Measurements from ENCODE around the gene APOL2.
"Not testable (repeated sequence)": the region's sequence is repeated elsewhere in the genome, so short reads cannot be mapped to it uniquely, and the experiment has no call there.

The APOL2 gene, protein sequence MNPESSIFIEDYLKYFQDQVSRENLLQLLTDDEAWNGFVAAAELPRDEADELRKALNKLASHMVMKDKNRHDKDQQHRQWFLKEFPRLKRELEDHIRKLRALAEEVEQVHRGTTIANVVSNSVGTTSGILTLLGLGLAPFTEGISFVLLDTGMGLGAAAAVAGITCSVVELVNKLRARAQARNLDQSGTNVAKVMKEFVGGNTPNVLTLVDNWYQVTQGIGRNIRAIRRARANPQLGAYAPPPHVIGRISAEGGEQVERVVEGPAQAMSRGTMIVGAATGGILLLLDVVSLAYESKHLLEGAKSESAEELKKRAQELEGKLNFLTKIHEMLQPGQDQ

DNA sequence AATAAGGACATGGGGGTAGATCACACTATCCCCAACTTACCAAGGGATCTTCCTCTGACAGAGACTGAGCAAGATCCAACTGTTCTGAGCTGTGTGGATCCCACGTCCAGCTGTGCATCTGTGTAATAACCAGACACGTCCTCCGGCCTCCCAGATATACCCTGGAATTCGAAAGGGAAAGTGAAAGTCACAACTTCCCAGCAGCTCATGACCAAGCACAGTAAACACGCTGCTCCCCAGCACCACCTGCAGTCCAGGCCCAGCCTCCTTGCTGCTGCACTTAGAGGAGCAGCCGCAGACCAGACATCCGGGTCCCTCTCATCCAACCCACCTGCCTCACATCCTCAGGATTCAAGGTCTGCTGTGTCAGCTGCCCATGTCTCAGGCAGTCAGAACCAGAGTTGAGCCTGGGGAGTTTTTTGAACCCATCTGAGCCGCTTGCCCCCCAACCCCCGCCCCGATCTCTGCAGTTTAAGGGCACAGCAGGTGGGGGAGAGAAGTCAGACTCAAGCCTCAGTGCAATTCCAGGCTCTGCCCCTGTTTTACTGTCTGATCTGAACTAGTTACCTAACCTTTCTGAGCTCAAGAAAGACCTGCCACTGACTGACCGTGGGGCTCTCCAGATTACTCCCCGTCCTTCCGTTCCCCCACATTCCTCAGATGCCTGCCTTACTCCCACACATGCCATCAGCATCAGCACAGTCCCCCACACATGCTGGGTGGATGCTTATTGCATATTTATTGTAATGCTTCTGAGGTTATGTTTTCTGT is at the start of gene APOL2:
Gene APOL2, minus strand, starts transcription at position 127 of the 771 bp plus-strand sequence. CDS start 6,365 bp downstream, outside the sequence.
- DNase-seq (ENCODE audit: low spot score): peak; percentile 89

DNA sequence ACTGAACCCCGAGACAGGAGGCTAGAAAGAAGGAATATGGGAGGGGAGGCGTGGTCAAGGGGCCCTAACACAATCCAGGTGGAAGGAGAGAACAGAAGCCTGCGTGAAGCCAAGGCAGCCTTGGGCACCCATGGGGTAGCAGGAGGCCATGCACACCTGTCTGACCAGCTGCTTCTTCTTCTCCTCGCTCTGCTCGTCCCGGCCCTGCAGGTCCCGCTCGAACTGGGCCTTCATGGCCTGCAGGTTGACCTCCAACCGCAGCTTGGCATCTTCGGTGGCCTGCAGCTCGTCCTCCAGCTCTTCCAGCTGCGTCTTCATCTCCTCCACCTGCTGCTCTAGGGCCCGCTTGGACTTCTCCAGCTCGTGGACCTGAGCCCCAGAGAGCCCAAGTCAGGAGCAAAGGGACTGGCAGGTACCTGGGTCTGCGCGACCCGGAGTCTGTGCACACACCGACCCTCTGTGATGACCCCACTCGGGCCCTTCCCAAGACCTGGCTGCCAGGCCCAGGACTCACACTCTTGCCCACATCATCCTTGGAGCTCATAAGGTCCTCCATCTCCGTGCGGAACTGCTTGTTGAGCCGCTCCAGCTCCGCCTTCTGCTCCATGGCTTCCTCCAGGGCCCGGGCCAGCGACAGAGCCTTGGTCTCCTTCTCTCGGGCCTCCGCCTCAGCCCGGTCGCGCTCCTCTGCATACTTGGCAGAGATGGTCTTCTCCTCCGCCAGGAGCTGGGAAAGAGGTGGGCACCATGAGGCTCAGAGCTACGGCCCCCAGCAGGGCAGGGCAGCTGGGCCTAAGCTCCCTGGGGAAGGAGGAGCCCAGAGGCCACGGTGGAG is 49.5 kb upstream of the APOL2 start:
- no peak for DNase-seq (ENCODE audit: low spot score)

DNA sequence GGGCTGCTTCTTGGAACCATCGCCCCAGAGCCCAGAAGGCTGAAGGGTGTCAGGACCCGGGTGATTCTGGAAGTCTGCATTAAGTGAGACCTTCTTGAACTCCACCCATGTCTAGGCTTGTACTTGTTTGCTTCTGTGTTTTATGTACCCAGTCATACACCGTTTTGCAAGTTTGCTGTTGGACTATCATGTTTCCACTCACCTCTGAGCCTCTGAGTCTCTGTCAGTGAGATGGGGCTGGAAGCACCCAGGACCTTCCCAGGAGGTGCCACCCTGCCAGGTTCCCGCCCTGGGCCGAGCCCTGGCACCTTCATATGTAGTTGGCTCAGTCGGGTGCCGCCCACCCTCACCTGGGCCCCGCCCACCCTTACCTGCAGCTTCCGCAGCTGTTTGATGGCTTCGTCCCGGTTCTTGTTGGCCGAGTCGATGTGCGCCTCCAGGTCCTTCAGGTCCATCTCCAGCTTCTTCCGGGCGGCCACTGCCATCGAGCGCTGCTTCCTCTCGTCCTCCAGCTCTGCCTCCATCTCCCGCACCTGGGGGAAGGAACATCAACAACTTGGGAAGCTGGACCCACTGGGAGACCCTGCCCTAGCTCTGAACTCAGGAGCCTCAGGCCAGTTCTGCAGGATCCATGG is 48.7 kb upstream of the APOL2 start:
- no peak for DNase-seq (ENCODE audit: low spot score)

DNA sequence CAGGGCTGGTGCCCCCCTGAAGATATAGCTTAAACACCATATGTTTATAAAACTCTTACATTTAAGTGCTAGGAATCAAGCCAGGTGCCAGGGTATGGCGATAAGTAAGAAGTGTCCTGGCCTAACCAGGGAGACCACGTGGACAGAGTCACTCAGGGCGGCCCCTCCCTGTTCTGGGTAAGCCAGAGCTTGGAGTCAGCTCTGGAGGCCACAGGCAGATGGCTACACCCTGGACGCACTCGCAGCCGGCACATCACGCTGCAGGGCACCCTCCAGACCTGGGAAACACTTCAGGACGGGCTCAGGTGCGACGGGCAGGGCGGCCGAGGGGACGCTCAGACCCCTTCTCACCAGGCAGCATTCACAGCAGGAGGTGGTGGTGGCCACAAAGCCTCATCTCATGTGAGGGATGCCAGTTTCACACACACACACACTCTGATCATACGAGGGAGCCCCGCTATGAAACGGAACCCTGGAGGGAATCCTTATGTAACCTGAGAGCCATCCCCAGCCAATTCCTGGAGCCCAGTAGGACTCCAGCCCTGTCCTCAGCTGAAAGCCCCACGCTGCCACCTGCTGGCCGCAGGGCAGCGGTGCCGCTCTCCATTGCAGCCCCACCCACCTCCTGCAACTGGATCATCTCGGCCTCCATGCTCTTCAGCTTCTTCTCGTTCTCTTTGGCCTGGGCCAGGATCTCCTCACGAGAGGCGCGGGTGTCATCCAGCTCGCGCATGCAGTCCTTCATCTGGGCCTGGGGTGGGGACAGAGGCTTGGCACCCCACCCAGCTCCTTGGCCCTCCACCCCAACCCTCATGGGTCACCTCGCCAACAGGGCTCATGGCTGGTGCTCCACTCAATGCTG is 47.0 kb upstream of the APOL2 start:
- peak; percentile 91 for DNase-seq (ENCODE audit: low spot score)

DNA sequence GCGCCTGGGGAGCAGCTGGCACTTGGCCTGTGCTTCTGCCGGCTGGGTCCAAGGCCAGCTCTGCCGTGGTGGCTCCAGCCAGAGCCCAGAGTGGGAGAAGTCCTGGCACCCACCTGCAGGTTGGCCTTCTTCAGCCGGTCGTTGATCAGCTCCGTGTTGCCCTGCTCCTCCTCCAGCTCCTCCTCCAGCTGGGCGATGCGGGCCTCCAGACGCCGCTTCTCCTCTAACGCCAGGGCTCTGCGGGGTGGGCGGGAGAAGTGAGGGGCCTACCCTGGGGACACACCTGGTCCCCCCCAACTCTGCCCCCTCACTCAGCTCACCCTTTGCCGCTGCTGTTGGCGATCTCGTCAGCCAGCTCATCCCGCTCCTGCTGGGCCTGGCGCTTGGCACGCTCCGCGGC is 46.2 kb upstream of the APOL2 start:
- DNase-seq (ENCODE audit: low spot score): no peak

DNA sequence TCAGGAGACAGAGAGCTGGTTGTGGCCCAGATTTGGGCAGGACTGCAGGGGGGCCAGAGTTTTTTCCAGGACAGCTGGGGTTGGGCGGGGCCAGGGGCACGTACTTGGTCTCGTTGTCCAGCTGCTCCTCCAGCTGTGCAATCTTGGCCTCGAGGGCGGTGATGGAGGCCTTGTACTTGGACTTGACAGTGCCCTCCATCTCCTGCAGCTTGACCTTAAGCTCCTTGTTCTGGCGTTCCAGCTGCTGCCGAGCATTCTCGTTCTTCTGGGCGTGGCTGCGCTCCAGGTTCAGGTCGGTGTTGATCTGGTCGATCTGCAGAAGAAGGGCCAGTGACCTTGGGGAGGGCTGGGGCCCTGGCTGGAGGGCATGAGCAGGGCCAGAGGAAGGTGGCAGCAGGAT is 45.7 kb upstream of the APOL2 start:
- DNase-seq (ENCODE audit: low spot score): no peak

DNA sequence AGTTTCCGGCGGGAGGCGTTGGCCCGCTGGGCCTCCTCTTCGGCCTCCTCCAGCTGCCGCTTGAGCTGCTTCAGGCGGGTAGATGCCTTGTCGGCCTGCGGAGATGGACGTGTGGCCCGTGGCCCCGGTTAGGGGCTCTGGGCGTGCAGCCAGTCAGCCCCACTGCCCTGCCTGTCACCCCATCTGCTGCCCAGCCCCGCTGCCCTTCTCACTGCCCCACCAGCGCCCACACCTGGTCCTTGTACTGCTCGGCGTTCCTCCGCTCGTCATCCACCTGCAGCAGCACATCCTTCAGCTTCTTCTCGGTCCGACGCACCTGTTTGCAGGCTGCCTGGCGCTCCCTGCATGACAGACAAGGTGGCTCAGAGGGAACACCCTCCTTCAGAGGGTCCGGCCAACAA is 44.8 kb upstream of the APOL2 start:
- no peak for DNase-seq (ENCODE audit: low spot score)

DNA sequence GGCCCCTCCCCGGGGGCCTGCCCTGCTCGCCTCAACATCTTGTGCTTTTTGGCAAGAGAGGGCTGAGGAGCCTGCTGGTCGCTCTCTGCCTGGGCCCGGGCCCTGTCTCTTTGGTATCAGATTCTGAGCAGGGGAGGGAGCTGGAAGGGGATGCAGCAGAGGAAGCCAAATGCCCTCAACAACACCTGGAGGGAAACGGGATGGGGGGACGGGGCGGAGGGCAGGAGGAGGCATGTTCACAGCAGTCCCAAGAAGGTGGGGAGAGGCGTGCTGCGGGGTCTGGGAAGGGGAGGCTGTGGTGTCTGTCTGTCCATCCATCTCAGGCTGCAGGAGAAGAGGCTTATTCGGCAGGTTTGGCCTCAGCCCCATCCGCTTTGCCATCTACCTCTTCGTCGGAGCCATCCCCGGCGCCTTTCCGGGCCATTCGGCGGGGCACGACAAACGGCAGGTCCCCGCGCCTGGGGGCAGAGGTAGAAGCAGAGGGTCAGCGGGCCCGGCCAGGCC is 43.1 kb upstream of the APOL2 start:
- DNase-seq (ENCODE audit: low spot score): no peak

DNA sequence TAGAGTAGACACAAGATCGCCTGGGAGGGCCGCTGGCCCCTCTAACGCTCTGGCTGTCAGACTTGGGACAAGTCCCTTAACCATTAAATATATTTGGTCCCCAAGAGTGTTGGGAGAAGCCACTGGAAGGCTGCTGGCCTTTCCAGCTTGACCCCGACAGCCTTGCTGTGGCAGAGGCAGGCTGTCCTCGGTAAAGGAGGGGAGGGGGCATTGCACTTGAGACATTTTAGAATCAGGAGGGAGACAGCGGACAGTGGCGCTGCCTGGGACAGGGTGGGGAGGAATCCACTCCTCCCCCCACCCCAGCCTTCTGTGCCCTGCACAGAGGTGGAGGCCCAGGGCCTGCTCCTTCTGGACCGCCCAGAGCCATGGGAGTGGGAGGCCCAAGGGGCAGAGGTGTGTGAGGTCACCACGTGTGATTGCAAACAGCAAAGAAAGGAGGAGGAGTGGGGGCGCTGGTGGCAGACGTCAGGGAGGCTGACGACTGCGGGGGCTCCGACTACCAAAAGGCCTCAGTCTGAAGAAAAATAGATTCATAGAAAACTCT is 42.5 kb upstream of the APOL2 start:
- DNase-seq (ENCODE audit: low spot score): no peak

DNA sequence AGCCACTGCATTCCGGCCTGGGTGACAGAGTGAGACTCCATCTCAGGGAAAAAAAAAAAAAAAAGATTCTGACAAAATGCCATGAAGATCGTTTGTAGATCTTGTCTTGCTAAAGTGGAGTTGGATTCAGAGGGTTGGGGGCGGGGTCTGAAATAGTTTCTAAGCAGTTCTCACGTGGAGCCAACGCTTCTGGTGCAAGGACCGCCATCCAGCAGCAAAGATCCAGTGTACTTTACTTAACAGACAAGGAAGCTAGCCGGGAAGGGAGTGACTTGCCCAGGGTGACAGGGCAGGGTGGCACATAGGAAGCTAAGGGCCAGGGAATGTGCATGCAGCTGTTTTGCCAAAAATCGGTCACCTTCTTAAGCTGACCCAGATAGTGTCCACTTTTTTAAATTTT is 41.1 kb upstream of the APOL2 start:
- no peak for DNase-seq (ENCODE audit: low spot score)

DNA sequence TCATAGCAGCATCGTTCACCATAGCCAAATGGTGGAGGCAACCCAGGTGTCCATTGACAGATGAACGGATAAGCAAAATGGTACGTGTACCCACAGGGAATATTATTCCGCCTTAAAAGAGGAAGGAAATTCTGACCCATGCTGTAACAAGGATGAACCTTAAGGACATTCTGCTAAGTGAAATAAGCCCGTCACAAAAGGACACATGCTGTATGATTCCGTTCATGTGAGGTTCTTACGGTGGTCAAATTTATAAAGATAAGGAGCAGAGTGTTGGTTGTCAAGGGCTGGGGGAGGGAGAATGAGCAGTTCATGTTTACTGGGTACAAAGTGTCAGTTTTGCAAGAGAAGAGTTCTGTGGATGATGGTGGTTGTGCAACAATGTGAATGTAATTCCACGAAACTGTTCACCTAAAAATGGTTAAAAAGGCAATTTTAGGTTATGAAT is 39.9 kb upstream of the APOL2 start:
- no peak for DNase-seq (ENCODE audit: low spot score)

DNA sequence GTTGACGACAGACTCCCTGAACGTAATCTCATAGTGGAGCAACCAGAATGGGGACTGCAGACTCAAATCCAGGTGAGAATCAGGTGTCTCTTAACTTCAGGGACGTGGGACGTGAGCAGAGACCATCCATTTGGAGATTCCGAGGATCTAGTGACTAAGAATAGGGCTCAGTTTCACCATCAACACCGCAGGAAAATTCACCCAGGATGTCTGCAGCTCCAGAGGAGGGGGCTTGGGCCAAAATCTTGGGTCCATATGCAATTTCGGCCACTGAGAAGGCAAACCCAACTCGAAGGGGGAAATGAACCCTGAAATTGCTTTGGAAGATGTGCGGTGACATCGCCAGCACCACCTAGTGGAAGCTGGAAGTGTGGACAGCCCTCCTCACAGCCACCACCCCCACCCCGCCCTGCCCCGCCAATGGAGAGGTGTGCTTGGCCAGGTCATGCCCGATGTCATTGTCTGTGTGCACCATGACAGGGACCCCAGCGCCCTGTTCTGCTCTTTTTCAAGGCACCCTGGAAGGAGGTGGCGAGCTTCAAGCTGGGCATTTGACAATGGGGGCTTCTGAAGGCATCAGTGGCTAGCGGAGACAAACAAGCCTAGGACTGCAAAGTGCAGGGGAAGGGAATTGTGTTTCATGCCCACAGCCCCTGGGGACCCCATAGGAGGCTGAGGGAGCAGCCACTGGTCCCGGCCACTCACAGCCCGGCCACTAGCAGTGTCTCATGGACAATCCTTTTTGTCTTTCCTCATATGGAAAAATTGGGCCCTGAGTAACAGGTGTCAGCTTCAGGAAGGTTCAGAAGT is 38.4 kb upstream of the APOL2 start:
- peak; percentile 72 for DNase-seq (ENCODE audit: low spot score)

DNA sequence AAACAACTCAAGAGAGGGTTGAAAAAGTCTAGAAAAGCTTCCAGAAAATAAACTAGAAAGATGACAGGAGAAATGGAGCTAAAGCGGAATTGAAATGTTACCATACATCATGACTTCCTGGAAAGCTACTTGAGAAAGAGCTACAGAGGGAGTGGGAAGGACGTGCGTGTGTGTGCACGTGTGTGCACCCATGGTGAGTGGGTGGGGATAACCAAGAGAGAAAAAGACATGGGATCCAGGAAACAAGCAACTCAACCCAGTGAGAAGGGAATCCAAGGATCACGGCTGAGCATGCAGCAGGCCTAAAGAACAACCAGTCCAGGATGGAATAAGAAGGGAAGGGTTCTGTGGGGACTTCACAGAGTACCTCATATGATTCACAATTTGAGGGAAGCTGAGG is 35.2 kb upstream of the APOL2 start:
- DNase-seq (ENCODE audit: low spot score): no peak

DNA sequence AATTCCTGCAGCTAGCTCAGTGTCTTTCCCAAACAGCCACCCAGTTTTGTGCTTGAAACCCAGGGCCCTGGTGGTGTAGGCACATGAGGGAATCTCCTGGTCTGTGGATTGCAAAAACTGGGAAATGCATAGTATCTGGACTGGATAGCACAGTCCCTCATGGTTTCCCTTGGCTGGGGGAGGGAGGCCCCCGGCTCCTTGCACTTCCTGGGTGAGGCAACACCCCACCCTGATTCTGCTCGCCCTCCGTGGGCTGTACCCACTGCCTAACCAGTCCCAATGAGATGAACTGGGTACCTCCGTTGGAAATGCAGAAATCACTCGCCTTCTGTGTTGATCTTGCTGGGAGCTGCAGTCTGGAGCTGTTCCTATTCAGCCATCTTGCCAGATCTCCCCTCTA is 32.6 kb upstream of the APOL2 start:
- DNase-seq (ENCODE audit: low spot score): not testable (repeated sequence)

DNA sequence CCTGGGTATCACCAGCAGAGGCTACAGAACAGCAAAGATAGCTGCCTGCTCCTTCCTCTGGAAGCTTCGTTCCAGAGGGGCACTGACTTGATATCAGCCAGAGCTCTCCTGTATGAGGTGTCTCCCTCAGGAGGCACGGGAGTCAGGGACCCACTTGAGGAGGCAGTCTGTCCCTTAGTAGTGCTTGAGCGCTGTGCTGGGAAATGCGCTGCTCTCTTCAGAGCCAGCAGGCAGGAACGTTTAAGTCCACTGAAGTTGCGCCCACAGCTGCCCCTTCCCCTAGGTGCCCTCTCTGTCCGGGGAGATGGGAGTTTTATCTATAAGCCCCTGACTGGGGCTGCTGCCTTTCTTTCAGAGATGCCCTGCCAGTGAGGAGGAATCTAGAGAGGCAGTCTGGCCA is 31.9 kb upstream of the APOL2 start:
- DNase-seq (ENCODE audit: low spot score): not testable (repeated sequence)

DNA sequence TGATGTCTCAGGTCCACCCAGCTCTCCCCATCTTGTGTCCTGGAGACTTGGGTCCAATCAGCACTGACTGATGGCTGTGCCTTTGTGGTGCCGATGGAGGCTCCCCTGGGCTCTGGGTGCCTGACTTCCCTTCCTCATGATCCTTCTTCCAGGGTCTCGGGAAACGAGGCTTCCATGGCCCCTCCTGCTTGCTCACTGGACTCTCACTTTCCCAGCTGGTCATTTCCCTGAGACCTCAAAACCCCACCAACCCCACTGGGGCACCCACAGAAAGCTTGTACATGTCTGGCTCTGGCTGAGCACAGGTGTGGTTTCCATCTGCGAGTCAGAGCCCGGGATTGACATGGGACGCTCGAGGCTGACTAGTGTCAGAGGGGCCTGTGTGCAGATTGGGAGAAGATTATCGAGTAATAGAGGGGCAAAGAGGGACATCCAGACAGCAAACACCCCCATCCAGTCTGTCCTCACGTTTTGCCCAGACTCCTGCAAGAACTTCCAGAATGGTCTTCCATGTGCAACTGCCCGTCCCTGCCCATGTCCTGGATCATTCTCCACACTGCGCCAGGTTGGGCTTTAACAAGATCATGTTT is 28.7 kb upstream of the APOL2 start:
- no peak for DNase-seq (ENCODE audit: low spot score)

DNA sequence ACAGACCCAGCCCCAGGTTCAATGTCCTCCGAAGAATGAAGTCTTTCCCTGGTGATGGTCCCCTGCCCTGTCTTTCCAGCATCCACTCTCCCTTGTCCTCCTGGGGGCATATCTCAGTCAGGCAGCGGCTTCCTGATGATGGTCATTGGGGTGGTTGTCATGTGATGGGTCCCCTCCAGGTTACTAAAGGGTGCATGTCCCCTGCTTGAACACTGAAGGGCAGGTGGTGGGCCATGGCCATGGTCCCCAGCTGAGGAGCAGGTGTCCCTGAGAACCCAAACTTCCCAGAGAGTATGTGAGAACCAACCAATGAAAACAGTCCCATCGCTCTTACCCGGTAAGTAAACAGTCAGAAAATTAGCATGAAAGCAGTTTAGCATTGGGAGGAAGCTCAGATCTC is 27.7 kb upstream of the APOL2 start:
- DNase-seq (ENCODE audit: low spot score): no peak

DNA sequence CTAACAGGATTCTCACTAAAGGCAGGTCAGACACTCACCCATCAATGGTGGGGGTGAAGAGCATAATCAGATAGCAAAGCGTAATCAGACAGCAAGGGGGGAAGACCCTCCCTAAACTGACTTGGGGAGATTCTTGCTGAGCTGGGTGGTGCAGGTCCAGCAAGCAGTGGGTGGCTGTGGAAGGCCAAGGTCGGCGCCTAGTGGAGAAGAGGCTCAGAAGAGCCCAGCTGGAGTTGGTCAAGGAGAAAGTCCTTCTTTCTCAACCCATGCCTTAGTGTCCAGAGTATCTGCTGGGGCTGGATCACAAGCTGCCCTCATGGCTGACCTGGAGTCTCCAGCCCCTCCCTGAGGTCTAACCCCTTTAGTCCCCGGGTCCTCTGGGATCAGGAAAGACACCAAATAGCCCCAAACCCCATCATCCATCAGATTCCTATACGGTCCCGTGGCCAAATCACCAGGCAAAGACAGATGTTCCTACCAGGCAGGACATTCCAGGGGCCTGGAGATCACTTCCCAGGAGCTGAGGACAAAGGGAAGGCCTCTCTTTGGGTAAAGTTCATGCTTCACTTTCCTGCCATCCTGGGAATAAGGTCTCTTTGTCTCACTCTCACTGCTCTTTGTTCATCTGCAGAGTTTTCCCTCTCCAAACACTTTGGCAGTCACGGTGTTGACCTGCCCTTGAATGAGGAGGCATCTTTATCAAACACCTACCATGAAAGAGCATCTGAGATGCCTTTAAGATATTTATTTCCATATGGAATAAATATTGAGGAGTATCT is 24.7 kb upstream of the APOL2 start:
- not testable (repeated sequence) for DNase-seq (ENCODE audit: low spot score)

Measured in AG08396 (cell line).